ENCODE measurements around the gene GFOD2. TPM values are rescaled to one million over a fixed set of nuclear protein-coding genes. Genes with fewer than 3 reads are reported as not detected.
A peak's percentile ranks its signal among the peaks of the same experiment; 100 is the strongest.

The GFOD2 gene
- total and polyA plus RNA-seq, 2 of the 13 experiments (the other 11 are each of a cell fraction or from before 2014, with no cell fraction given): 11.1 to 17.2 TPM

DNA sequence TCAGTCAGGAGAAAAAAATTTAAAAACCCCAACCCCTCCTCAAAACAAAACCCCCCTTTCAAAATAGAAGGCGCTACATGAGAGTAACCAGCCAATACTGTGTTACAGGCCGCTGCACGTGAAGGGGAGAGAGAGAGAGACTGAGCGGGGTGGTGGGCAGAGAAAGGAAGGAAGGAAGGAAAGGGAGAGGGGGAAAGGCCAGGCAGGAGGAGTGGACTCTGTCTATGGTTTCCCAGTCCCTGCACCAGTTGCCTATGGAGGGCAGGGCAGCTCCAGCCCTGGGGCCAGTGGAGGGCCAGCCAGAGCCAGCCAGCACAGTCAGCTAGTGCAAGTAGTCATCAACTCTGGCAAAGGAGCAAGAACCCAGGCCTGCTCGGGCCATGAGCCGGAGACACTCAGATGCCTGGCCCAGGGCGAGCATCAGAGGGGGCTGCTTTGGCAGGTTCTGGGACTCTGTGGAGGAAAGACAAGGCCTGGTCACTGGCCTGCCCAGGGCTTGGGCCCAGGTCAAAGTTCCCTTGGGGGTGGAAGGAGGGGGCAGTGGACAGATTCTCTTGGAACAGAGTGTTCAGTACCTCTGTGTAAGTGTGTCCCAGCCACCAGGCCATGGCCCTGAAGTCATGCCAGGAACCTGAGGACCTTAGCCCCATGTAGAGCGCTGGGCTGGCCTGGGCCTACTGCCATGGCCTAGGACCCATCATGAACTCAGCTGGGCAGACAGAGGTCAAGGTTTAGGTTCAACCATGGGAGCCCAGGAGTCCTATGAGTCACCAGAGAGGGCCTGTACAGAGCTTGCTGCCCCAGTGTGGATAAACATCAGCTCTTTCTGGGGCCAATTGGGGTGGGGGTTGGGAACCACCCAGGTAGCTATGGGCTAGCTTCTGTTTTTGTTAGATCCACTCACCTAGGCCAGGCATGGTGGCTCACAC is 7.3 kb upstream of the GFOD2 start (continued):
- no peak for TF ChIP-seq REPIN1 (CRISPR knock-in tag; IDR thresholded peaks at IDR 0.05; ENCODE audit: borderline replicate concordance, low read depth)
- TF ChIP-seq DNMT1 (CRISPR knock-in tag; IDR thresholded peaks at IDR 0.05): no peak
- TF ChIP-seq, protein P1, sequence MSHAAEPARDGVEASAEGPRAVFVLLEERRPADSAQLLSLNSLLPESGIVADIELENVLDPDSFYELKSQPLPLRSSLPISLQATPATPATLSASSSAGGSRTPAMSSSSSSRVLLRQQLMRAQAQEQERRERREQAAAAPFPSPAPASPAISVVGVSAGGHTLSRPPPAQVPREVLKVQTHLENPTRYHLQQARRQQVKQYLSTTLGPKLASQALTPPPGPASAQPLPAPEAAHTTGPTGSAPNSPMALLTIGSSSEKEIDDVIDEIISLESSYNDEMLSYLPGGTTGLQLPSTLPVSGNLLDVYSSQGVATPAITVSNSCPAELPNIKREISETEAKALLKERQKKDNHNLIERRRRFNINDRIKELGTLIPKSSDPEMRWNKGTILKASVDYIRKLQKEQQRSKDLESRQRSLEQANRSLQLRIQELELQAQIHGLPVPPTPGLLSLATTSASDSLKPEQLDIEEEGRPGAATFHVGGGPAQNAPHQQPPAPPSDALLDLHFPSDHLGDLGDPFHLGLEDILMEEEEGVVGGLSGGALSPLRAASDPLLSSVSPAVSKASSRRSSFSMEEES (CRISPR knock-in tag; IDR thresholded peaks at IDR 0.05): no peak
- no peak for TF ChIP-seq ARNT (IDR thresholded peaks at IDR 0.05)
- no peak for TF ChIP-seq ZHX2 (IDR thresholded peaks at IDR 0.05; ENCODE audit: low read depth)
- no peak for TF ChIP-seq ZHX2 (CRISPR knock-in tag; IDR thresholded peaks at IDR 0.05; ENCODE audit: borderline replicate concordance)
- TF ChIP-seq, protein P2, sequence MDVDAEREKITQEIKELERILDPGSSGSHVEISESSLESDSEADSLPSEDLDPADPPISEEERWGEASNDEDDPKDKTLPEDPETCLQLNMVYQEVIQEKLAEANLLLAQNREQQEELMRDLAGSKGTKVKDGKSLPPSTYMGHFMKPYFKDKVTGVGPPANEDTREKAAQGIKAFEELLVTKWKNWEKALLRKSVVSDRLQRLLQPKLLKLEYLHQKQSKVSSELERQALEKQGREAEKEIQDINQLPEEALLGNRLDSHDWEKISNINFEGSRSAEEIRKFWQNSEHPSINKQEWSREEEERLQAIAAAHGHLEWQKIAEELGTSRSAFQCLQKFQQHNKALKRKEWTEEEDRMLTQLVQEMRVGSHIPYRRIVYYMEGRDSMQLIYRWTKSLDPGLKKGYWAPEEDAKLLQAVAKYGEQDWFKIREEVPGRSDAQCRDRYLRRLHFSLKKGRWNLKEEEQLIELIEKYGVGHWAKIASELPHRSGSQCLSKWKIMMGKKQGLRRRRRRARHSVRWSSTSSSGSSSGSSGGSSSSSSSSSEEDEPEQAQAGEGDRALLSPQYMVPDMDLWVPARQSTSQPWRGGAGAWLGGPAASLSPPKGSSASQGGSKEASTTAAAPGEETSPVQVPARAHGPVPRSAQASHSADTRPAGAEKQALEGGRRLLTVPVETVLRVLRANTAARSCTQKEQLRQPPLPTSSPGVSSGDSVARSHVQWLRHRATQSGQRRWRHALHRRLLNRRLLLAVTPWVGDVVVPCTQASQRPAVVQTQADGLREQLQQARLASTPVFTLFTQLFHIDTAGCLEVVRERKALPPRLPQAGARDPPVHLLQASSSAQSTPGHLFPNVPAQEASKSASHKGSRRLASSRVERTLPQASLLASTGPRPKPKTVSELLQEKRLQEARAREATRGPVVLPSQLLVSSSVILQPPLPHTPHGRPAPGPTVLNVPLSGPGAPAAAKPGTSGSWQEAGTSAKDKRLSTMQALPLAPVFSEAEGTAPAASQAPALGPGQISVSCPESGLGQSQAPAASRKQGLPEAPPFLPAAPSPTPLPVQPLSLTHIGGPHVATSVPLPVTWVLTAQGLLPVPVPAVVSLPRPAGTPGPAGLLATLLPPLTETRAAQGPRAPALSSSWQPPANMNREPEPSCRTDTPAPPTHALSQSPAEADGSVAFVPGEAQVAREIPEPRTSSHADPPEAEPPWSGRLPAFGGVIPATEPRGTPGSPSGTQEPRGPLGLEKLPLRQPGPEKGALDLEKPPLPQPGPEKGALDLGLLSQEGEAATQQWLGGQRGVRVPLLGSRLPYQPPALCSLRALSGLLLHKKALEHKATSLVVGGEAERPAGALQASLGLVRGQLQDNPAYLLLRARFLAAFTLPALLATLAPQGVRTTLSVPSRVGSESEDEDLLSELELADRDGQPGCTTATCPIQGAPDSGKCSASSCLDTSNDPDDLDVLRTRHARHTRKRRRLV (CRISPR knock-in tag; IDR thresholded peaks at IDR 0.05): 0 out of 2 replicates have a peak, but pooled peaks have one; percentile 33
- TF ChIP-seq RFXANK (CRISPR knock-in tag; IDR thresholded peaks at IDR 0.05): no peak
- no peak for TF ChIP-seq PAX8 (CRISPR knock-in tag; IDR thresholded peaks at IDR 0.05; ENCODE audit: borderline replicate concordance)
- no peak for TF ChIP-seq ZMAT3 (CRISPR knock-in tag; conservative IDR thresholded peaks at IDR 0.05)
- no peak for TF ChIP-seq SALL2 (CRISPR knock-in tag; IDR thresholded peaks at IDR 0.05)
- TF ChIP-seq, protein P3, sequence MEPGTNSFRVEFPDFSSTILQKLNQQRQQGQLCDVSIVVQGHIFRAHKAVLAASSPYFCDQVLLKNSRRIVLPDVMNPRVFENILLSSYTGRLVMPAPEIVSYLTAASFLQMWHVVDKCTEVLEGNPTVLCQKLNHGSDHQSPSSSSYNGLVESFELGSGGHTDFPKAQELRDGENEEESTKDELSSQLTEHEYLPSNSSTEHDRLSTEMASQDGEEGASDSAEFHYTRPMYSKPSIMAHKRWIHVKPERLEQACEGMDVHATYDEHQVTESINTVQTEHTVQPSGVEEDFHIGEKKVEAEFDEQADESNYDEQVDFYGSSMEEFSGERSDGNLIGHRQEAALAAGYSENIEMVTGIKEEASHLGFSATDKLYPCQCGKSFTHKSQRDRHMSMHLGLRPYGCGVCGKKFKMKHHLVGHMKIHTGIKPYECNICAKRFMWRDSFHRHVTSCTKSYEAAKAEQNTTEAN (CRISPR knock-in tag; conservative IDR thresholded peaks at IDR 0.05): no peak
